NCI-H1048 (cell line): Measurements from ENCODE around the gene FCGR3A.
"Not testable (repeated sequence)": the region's sequence is repeated elsewhere in the genome, so short reads cannot be mapped to it uniquely, and the experiment has no call there.

ENCODE experiments used
- DNase-seq: peaks from one replicate; lab custom pipeline; 2025; lab: John Stamatoyannopoulos, UW

FCGR3A gene

DNA sequence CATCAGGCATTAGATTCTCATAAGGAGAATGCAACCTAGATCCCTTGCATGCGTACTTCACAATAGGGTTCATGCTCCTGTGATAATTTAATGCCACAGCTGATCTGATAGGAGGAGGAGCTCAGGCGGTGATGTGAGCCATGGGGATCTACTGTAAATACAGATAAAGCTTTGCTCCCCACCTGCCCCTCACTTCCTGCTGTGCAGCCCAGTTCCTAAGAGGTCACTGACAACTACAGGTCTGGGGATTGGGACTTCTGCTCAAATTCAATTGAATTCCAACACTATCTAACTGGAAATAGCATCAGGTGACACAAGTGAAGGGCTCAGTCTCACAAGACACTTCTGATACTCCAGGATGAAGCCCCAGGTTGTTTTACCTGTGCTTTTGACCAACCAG is 7.4 kb upstream of the FCGR3A start:
- DNase-seq, result not testable (repeated sequence)

DNA sequence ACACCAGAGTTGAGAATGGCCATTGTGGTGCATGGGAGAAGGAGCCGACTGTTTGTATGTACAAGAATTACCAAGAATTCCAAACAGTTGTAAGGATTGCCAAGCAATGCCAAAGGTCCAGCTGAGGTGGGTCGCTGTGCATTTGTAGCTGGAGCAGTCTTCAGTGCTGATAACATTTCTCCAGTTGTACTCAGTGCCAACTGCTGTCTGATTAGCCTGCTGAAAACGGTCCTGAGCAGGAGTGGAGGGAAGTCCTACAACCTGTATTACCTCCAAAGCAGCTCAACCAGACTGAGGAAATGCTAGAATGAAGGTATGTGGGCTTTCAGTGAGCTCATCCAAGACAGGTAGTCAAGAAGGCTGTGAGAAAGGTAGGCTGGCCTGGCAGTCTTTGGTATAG is 6.5 kb upstream of the FCGR3A start:
- not testable (repeated sequence) for DNase-seq

DNA sequence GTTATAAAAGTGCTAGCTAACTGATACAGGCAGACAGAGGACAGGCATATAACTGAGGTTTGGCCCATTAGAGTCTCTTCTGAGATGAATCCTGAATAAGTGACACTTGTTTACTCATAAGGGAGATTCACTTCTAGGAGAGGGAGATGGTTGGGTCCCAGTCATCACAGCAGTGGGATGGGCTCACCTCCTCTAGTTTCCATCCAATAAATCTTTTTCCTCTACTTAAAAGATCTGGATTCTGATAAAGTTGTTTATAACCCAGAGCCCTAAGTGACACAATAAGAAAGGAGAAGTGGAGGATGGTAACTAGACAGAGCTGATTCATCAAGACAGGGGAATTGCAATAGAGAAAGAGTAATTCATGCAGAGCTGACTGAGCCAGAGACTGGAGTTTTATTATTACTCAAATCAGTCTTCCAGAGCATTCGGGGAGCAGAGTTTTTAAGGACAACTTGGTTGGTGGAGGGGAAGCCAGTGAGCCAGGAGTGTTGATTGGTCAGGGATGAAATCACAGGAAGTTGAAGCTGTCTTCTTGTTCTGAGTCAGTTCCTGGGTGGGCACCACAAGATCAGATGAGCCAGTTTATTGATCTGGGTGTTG is 5.3 kb upstream of the FCGR3A start:
- DNase-seq, result not testable (repeated sequence)

- not testable (repeated sequence) for DNase-seq
Measured at GRCh38 chr1:161554340-161554739, 4.7 kb upstream of the FCGR3A start.

GRCh38 chr1:161553631-161554030 is 4.0 kb upstream of the FCGR3A start:
- not testable (repeated sequence) for DNase-seq

DNA sequence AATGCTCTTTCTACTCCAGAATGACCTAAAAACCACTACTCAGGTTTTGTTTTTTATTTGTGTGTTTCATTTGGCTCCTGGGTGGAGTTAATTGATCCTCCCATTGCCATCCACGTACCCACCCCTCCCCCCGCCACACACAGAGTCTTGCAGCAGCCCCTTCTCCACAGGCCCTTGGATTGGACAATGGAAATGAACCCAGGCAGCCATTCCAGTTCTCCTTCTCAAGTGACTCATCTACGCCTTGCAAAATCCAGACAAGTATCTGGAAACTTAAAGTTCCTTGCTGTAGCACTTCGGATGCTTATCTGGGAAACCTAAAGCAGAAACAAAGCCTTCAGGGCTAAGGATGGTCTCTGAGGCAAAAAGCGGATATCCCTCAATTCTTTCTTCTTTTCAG is 1.3 kb upstream of the FCGR3A start:
- not testable (repeated sequence) for DNase-seq

- DNase-seq, result not testable (repeated sequence)
Measured at GRCh38 chr1:161548749-161549406, 740 bp downstream of the FCGR3A start.

DNA sequence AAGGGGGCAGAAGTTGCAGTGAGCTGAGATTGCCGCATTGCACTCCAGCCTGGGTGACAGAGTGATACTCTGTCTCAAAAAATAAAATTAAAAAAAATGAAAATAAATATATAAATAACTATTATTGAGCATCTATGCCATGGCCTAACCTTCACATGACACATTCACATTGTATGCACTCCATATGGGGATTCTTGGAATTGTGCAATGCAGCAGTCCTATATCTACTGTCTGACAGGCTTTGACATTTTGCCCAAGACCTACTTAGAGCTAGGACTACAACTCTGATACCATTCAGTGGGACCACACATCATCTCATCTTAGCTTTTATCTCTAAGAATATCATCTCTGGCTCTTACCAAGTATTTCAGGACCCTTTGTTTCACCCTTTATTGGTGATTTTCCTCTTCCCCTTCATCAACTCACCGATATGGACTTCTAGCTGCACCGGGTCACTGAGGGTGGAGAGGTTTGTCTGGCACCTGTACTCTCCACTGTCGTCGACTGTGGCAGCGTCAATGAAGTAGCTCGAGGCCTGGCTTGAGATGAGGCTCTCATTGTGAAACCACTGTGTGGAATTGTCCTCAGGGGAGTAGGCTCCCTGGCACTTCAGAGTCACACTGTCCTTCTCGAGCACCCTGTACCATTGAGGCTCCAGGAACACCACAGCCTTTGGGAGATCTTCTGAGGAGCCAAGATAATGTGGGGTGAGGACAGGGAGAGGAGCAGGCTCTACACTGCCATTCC is 1.4 kb downstream of the FCGR3A start:
- DNase-seq, result not testable (repeated sequence)

GRCh38 chr1:161545005-161545731 is 4.5 kb downstream of the FCGR3A start:
- not testable (repeated sequence) for DNase-seq

DNA sequence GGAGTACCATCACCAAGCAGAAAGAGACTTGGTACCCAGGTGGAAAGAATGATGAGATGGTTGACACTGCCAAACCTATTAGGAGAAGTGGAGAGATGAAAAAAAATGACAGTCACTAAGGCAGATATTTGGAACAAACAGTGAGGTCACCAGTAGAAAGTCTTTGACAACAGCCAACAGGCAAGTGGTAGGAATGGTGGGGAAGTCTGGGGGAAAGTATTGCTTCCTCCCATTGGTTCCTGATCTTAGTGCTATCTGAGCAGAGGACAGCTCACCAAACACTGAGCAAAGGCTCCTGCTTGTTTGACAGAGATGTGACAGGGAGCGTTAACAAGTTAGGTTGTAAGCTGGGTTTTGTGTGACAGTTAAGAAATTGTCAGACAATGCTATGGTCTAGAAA is 6.5 kb downstream of the FCGR3A start:
- DNase-seq, result not testable (repeated sequence)

DNA sequence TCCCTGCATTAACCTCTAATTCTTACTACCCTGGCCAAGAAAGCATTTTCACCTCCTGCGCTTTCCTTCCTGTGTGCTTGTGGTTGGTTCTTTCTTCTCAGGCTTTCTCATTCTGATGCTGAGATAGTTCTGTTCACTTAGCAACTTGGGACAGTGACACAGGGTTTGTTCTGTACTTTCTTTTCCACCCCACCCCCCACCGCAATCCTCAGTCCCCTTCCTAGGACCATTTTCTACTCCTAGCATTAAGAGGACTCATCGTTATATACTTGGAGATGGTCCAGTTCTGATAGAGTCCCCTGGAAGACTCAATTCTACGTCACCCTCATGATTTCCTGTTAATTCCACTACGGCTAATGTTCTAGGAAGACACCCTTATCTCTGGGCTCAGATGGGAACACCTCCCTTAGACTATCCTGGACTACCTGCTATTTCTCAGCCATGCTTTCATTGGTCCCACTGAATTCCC is 7.5 kb downstream of the FCGR3A start:
- DNase-seq, result not testable (repeated sequence)

DNA sequence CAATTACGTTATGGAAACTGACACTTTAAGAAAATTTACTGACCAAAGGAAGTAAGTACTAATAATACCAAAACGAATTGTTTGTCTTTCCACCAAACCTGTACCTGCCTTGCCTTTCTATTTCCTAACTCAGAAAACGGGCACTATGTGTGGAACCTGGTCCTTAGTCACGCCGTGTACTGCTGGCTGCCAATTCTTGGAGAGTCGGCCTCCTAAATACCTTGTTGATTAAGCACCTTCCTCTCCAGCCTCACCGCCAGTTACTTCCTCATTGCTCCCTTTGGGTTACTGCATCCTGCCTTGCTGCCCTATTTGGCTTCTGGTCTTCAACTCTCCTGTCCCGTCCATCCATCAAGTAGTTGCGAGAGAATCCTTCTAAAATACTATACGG is 9.1 kb downstream of the FCGR3A start:
- not testable (repeated sequence) for DNase-seq

DNA sequence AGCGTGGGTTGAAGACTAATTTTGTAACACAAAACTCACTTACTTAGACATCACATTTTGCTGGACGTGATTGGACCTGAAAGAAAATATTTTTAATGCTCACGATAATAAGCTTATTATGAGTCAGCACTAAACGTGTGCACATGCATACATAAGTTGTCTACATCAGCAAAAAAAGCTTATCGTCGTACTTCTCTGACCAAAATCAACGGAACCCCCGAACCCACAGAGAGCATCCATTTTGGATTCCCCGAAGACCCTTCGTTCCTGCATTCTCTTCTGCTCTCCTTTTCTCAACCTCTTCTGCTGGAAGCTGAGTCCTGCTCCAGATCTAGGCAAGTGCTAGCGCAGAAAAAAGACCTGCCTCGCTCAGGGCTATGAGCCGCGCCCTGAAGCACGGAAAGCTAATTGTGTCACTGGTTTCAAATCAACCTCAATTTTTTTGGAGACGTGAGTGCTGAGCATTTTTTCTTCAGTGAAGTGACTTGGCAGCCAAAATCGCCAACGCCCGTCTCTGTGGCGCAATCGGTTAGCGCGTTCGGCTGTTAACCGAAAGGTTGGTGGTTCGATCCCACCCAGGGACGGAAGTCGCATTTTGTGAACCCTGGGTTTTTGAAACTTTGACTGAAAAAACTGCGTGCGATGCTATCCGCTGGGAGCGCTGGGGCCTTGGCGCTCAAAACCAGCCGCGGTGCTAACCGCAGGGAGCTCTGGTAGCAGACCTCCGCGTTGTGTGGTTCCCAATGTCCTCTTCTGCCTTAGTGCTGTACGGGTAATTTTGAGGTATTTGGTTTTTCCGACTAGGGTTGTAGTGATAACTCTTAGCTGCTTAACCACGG is 9.7 kb downstream of the FCGR3A start:
- not testable (repeated sequence) for DNase-seq

DNA sequence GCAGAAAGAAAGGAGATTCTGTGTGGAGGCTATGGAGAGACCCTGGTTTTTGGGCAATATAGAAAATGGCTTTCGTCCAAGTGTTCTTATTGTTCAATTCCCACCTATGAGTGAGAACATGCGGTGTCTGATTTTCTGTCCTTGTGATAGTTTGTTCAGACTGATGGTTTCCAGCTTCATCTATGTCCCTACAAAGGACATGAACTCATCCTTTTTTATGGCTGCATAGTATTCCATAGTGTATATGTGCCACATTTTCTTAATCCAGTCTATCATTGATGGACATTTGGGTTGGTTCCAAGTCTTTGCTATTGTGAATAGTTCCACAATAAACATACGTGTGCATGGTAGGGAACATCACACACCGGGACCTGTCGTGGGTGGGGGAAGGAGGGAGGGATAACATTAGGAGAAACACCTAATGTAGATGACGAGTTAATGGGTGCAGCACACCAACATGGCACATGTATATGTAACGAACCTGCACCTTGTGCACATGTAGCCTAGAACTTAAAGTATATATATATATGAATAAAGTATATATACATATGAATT is 10.6 kb downstream of the FCGR3A start:
- not testable (repeated sequence) for DNase-seq

DNA sequence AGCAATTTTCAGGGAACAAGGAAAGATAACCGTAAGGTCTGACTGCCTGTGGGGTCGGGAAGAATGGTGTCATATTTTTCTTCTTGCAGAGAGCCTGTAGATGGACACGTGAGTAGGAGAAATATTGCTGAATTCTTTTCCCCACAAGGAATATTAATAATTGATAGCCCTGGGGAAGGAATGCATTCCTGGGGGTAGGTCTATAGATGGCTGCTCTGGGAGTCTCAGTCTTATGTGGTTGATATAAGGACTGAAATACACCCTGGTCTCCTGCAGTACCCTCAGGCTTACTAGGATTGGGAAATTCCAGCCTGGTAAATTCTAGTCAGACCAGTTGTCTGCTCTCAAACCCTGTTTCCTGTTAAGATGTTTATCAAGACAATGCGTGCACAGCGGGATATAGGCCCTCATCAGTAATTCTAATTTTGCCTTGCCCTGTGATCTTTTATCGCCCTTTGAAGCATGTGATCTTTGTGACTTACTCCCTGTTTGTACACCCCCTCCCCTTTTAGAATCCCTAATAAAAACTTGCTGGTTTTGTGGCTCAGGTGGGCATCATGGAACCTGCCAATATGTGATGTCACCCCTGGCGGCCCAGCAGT is 12.4 kb downstream of the FCGR3A start:
- not testable (repeated sequence) for DNase-seq

GRCh38 chr1:161532644-161533567 is 16.7 kb downstream of the FCGR3A start:
- not testable (repeated sequence) for DNase-seq

GRCh38 chr1:161531986-161532643 is 17.5 kb downstream of the FCGR3A start:
- DNase-seq, result no peak

GRCh38 chr1:161530671-161531641 is 18.7 kb downstream of the FCGR3A start:
- peak; percentile 96 for DNase-seq
